HG03060 (cell line): ENCODE measurements around the gene TYMP.

Source experiments
- ATAC-seq: cut with Tn5 transposase; IDR thresholded peaks from one replicate; pipeline ENCODE4 v1.9.1; 2021; ENCODE audit warnings: low read depth, moderate number of reproducible peaks; ENCODE audit not compliant: unreplicated experiment

TYMP gene

DNA sequence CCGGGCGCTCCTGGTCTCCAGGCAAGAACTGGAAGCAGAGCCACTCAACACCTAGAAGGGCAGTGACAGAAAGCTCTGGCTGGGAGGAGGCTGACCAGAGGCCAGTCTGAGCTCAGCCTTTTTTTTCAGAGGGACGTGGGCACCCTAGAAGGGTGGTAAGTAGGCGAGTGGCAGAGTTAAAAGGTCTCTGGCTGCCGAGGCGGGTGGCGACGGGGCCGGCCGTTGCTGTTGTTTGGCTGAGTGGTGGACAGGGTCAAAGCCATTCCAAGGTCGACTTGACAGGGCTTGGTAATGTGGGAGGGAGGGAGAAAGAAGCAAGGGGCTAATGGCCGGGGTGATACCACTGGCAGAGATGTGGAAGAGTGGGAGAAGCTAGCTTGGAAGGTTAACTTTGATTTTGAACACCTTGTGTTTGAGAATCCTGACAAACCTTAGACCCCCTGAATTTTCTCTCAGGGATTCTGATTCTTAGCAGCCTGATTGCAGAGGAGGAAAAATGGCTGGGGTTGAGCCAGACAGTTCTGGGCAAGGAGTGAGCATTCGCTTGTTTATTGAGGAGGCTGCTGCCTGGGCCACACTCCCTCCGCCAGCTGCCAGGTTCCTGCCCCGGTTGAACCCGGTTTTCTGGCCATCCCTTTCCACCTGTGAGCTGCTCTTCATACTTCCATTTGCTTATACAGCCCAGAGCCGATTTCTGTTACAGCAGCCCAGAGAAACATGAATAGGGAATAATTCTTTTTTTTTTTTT is 33.8 kb upstream of the TYMP start:
- no peak for ATAC-seq

DNA sequence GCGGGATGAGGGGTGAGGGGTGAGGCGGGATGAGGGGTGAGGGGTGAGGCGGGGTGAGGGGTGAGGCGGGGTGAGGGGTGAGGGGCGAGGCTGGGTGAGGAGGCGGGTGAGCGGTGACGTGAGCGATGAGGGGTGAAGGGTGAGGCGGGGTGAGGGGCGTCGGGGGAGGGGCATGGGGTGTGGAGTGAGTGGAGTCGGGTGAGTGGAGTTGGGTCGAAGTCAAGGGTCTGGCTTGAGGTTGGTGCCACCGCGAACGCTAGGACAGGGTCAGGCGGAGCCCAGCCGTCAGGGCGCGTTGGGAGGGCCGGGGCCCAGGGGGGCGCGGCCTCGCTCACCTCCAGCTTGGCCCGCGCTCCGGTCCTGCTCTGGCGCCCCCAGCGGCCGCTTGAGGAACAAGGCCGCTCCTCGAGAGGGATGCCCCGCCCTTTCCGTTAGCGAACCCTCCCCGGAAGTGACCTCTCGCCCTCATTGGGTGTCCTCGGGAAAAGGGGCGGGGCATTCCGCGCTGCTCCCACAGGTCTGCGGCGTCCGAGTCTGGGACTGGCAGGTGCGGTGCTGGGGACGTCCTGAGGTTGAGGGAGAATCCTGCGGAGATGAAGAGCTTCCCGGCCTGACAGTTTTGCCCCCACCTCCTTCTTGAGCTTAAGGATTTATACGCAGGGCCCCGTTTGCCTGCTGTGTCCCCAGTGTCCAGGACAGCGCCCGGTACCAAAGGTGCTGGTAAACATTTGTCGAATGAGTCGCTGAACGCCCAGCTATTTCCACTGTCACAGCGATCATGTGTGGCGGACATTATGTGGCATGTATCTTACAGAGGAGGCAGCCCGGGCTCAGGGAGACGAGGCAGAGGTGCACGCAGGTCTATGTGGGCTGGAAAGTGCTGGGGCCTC is 33.0 kb upstream of the TYMP start, which contains the start of gene SYCE3:
SYCE3 (minus strand) TSS at position 397 of the 890 bp plus-strand sequence. CDS start 6,514 bp downstream, outside the sequence.
- peak; percentile 73 for ATAC-seq

DNA sequence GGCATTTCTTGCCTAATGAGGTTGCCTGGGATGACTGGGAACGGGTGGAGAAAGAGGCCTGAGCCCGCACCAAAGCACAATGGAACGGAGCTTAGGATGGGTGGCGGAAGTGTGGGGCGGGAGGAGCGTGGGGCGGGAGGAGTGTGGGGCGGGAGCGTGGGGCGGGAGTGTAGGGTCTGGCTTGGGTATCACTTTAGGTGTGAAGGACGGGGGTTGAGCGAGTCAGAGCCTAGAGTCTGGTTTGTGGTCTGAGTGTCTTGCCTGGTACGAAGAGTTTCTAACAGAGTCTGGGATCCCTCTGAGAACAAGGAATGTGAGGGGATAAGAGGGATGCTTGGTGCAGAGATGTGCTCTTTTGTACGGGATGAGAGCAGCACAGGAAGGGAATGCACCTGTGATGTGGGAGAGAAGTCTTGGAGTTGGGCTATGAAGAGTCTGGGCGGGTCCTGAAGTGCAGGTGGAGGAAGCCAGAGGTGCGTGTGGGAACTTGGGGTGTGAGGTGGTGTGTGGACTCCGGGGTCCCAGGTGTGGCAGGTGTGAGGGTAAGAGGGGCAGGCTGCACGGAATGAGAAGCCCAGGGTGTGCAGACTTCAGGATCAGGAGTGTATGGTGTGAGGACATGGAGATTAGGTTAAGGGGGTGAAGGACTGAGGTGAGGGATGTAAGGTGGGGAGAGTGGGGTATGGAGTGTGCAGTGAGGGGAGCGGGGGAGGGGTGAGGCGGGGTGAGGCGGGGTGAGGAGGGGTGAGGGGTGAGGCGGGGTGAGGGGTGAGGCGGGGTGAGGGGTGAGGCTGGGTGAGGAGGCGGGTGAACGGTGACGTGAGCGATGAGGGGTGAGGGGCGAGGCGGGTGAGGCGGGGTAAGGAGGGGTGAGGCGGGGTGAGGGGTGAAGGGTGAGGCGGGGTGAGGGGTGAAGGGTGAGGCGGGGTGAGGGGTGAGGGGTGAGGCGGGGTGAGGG is 31.9 kb upstream of the TYMP start:
- no peak for ATAC-seq

DNA sequence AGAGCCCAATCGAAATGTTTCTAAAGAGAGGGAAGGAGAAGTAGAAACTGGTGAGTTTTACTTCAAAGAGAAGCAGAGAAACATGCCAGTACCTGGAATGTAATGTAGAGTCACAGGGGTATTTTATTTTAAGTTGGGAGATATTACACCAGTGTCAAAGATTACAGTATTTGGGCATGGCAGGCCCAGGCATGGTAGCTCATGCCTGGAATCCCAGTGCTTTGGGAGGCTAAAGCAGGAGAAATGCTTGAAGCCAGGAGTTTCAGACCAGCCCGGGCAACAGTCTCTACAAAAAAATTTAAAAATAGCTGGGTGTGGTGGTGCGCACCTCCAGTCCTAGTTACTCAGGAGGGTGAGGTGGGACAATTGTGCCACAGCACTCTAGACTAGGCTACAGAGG is 30.2 kb upstream of the TYMP start:
- ATAC-seq = no peak

DNA sequence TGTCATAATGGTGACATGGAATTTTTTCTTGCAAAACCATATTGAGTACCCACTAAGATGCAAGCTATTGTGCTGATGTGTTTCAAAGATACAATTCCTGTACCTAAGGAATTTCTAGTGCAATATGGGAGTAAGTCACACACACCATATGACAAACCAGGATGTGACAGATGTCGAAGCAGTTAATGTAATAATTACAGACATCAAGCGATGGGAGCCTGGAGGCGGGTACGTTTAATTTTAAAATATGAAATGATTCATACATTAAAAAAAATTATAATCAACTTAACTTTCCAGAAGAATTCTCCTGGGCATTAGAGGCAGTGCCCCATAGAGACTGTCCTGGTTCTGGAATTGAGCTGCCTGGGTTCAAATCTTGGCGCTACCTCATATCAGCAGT is 26.9 kb upstream of the TYMP start:
- ATAC-seq = no peak

- no peak for ATAC-seq
Observed at GRCh38 chr22:50553310-50553709, 23.5 kb upstream of the TYMP start.

- no peak for ATAC-seq
Observed at GRCh38 chr22:50551160-50551752, 21.4 kb upstream of the TYMP start.

- ATAC-seq = no peak
Observed at GRCh38 chr22:50550395-50550794, 20.6 kb upstream of the TYMP start.

DNA sequence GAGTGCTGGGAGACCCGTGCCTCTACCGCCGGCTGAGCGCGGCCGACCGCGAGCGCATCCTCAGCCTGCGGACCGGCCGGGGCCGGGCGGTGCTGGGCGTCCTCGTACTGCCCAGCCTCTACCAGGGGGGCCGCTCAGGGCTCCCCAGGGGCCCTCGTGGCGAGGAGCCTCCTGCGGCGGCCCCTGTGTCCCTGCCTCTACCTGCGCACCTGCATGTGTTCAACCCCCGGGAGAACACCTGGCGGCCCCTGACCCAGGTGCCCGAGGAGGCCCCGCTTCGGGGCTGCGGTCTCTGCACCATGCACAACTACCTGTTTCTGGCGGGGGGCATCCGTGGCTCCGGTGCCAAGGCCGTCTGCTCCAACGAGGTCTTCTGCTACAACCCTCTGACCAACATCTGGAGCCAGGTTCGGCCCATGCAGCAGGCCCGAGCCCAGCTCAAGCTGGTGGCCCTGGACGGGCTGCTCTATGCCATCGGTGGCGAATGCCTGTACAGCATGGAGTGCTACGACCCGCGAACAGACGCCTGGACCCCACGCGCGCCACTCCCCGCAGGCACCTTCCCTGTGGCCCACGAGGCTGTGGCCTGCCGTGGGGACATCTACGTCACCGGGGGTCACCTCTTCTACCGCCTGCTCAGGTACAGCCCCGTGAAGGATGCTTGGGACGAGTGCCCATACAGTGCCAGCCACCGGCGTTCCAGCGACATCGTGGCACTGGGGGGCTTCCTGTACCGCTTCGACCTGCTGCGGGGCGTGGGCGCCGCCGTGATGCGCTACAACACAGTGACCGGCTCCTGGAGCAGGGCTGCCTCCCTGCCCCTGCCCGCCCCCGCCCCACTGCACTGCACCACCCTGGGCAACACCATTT is 19.3 kb upstream of the TYMP start:
- ATAC-seq = no peak

- no peak for ATAC-seq
Observed at GRCh38 chr22:50548040-50548920, 18.5 kb upstream of the TYMP start.

DNA sequence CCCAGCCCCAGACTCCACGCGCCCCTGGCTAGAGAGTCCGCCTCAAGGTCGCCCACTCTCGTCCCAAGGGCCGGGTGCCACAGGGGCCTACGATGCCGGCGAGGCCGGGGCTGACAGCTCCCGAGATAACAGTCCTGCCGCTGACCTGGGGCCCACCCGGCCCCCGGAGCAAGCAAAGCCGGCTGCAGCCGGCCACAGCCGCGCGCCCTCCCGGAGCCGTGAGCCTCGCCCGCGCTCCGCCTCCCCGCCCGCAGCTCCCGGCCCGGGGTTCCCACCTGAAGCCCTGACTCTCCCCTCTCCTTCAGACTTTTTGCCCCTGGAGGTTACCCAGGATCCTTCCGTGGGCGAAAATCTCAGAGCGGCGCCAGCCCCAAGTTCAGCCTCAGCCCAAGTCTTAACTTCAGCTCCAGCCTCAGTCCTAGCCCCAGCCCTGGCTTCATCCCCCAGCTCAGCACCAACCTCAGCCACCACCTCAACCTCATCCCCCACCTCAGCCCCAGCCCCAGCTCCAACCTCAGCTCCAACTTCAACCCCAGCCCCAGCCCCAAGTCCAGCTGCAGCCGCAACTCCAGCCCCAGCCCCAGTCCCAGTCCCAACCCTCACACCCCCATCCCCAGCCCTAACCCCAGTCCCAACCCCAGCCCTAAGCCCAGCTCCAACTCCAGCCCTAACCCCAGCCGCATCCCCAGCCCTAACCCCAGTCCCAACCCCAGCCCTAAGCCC is 17.6 kb upstream of the TYMP start:
- ATAC-seq = no peak

DNA sequence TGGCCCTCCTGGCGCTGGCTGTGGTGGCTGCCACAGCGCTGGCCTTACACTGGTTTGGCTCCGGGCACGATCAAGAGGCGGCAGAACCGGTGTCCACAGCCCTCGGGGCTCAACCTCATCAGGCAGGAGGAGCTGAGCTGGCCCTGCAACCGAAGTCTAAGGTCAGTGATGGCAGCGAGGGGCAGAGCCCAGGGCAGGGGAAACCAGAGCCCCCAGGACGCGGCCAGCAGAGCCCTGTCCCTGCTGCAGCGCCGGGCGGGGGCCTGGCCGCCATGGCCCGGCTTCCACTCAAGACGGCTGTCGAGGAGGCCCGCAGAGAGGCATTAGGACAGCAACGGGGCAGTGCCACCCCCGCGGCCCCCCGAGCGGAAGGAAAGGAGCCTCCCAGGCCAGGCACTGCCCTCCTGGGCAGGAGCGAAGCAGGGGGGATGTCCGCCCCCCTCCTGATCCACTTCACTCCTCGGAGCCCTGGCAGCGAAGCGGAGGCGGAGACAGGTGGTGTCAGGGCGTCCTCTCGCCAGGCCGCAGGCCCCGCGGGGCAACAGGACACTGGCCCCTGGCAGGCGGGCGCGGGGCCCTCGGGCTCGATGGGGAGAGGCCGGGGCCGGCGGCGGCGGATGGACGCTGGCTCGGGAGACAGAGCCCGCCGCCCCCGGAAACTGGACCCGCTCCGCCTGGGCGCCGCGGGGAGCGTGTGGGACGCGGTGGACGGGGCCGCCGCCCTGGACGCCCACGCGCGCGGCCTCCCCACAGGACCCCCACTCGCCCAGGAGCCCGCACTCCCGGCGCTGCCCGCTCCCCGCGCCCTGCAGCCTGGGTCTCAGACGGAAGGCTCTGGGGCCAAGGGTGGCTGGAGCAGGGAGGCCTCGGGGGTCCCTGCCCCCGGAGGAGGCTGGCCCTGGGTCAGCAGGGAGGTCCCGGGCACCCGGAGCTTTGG is 16.8 kb upstream of the TYMP start:
- ATAC-seq = no peak

- no peak for ATAC-seq
Observed at GRCh38 chr22:50545522-50546325, 15.9 kb upstream of the TYMP start, which contains the start of gene KLHDC7B. TSS of gene KLHDC7B (plus strand) at chr22:50545899. CDS start at chr22:50546244, 345 bp downstream.

DNA sequence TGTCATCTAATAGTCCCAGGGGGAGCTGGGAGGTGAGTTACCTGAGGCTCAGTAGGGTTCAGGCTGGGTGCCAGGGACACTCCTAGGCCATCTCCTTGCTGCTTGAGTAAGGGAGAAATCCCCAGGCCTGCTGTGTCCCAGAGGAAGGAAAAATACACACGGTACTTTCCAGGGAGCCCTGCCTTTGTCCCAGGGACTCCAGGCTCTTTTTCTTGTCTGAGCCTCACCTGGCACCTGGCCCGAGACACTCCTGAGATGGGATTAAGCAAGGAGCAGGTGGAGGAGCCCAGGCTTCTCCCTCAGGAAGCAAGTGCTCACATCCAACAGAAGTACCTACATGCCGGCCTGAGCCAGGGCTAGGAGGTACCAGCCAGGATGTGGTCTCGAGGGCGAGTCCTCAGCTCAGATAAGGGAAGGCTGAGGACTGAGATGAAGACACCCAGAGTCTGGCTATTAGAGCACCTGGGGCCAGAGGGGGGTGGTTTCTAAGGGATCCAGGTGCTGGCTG is 15.0 kb upstream of the TYMP start:
- no peak for ATAC-seq

GRCh38 chr22:50544078-50544745 is 14.4 kb upstream of the TYMP start:
- ATAC-seq = no peak
